ENCODE measurements around the gene TLR9.

DNA sequence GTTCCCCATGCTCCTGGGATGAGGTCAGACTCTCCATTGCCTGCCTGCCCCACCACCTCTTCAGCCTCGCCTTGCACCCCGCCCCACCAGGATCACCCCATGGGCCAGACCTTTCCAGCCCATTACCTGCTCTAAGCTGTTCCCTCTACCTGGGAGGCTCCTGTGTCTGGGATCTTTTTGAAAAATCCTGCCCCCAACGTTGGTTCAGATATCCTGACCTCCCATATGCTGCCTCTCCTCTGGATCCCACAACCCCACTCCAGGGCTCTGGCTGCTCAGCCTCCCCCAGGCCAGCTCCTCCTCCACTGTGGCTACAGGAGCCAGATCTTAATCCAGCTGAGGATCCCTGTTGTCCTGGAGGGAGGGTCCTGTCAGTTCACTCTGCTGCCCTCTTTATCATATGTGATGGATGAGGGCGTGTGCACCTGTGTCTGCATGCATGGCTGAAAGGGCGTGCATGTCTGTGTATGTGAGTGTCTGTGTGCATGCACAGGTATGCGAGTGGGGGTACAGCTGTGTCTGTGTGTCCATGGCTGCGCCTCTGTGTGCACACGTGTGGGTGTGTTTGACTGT is 49.2 kb downstream of the TLR9 start:
- TF ChIP-seq POLR2A (IDR thresholded peaks at IDR 0.05; ENCODE audit: low read depth, low read length) (no peak), POLR2AphosphoS5 (IDR thresholded peaks at IDR 0.05; ENCODE audit: low read depth, low read length) (no peak), TAF1 (IDR thresholded peaks at IDR 0.05; ENCODE audit: borderline replicate concordance, low read depth, low read length) (no peak)

Measured in GM12892 (cell line).